Measurements from ENCODE around the gene KRTAP9-7. TPM values are rescaled to one million over a fixed set of nuclear protein-coding genes. Genes with fewer than 3 reads are reported as not detected.

Gene KRTAP9-7
- total RNA-seq, 1 donor: not detected

GRCh38 chr17:41302981-41303380 is 27.5 kb downstream of the KRTAP9-7 start:
- no peak for TF ChIP-seq CTCF (IDR thresholded peaks at IDR 0.05; ENCODE audit: insufficient read depth, low read length)
- no peak for DNase-seq (ENCODE audit: low read depth)
- no peak overlapping the region for H3K4me3 ChIP-seq (ENCODE audit: low read depth, low read length)

- no peak for TF ChIP-seq CTCF (IDR thresholded peaks at IDR 0.05; ENCODE audit: insufficient read depth, low read length)
- no peak for DNase-seq (ENCODE audit: low read depth)
- no peak overlapping the region for H3K4me3 ChIP-seq (ENCODE audit: low read depth, low read length)
These were observed 28.6 kb downstream of the KRTAP9-7 start for GRCh38 chr17:41304091-41304490.

- TF ChIP-seq CTCF (IDR thresholded peaks at IDR 0.05; ENCODE audit: insufficient read depth, low read length): no peak
- no peak overlapping the region for H3K4me3 ChIP-seq (ENCODE audit: low read depth, low read length)
- DNase-seq (ENCODE audit: low read depth): peak; percentile 34
These were observed 32.1 kb downstream of the KRTAP9-7 start for GRCh38 chr17:41307647-41308046.

GRCh38 chr17:41308251-41308917 is 32.9 kb downstream of the KRTAP9-7 start:
- no peak for TF ChIP-seq CTCF (IDR thresholded peaks at IDR 0.05; ENCODE audit: insufficient read depth, low read length)
- no peak overlapping the region for H3K4me3 ChIP-seq (ENCODE audit: low read depth, low read length)
- no peak for DNase-seq (ENCODE audit: low read depth)

GRCh38 chr17:41308918-41309359 is 33.4 kb downstream of the KRTAP9-7 start, which contains the start of gene KRTAP16-1:
Gene KRTAP16-1, minus strand, starts transcription at chr17:41309309. Its CDS starts 56 bp downstream, at chr17:41309253.
- DNase-seq (ENCODE audit: low read depth): no peak
- no peak for TF ChIP-seq CTCF (IDR thresholded peaks at IDR 0.05; ENCODE audit: insufficient read depth, low read length)
- no peak within 1 kb of the TSS for H3K4me3 ChIP-seq (ENCODE audit: low read depth, low read length)

- H3K4me3 ChIP-seq (ENCODE audit: low read depth, low read length): no peak overlapping the region
- no peak for TF ChIP-seq CTCF (IDR thresholded peaks at IDR 0.05; ENCODE audit: insufficient read depth, low read length)
- DNase-seq (ENCODE audit: low read depth): no peak
These were observed 35.6 kb downstream of the KRTAP9-7 start for GRCh38 chr17:41311111-41311510.

Measured in fibroblast of the aortic adventitia (primary cell).